HepG2 (cell line): ENCODE results near the gene HMCN1. TPM values are rescaled to one million over a fixed set of nuclear protein-coding genes. Genes with fewer than 3 reads are reported as not detected.

Source experiments
- ATAC-seq: fragments of 200-7000 bp; cut with Tn5 transposase; 3 replicates; pipeline ENCODE4 v1.9.1; 2020; ENCODE audit warnings: mild to moderate bottlenecking, moderate library complexity
- BruUV-seq: library from RNA; stranded (reverse); fragments of 400-500 nt; replicated peaks from 2 replicates; lab custom pipeline; 2021; lab: Mats Ljungman, UMichigan
- CTCF ChIA-PET: fragments of 300-600 bp; formaldehyde crosslinking; extraction: SDS; loops from one replicate; lab custom pipeline; 2021; ENCODE audit warnings: low total read pairs, inconsistent platforms, low intra/inter-chr PET ratio; lab: Yijun Ruan, JAX
- POLR2A ChIA-PET: fragments of 350-600 bp; sonication (Branson Sonifier 250); formaldehyde crosslinking; loops from one replicate; lab custom pipeline; 2020; ENCODE audit warnings: antibody characterized with exemption, inconsistent platforms; lab: Yijun Ruan, JAX
- DNase-seq: peaks from one replicate; pipeline ENCODE4 v3.0.0-alpha.2; 2015; ENCODE audit warnings: low spot score
- FAIRE-seq: peaks from 3 replicates; lab custom pipeline; 2011; peaks lifted over from hg19 to GRCh38; lab: Jason Lieb, UNC
- H2AFZ ChIP-seq: one replicate; pipeline ENCODE4 v1.6.1; 2011; ENCODE audit warnings: low read length, inconsistent platforms
- H3K27ac ChIP-seq: fragments of 300-600 bp; 3 replicates; pipeline ENCODE4 v1.8.0; 2011; ENCODE audit warnings: mixed run types, mild to moderate bottlenecking, mixed read lengths, low read length, inconsistent platforms; ENCODE audit not compliant: insufficient read depth; ENCODE audit errors: extremely low read length
- H3K27me3 ChIP-seq, 2 experiments: fragments of 200-600 bp in 1 of 2; 2 replicates in 1 of 2; 3 replicates in 1 of 2; pipeline versions ENCODE4 v1.6.0 to v1.8.0; 2011; ENCODE audit warnings: low read length in 2 of 2, mild to moderate bottlenecking in 2 of 2, moderate library complexity in 2 of 2, inconsistent platforms in 1 of 2; ENCODE audit not compliant: insufficient read depth in 2 of 2, control insufficient read depth in 1 of 2
- H3K36me3 ChIP-seq, 2 experiments: fragments of 200-600 bp in 1 of 2; replicated peaks in 1 of 2; 2 replicates in 1 of 2; 3 replicates in 1 of 2; pipeline versions ENCODE4 v1.5.1 to v1.8.0; 2011; ENCODE audit warnings: low read length in 2 of 2, inconsistent platforms in 1 of 2; ENCODE audit not compliant: insufficient read depth in 2 of 2, control insufficient read depth in 1 of 2
- H3K4me1 ChIP-seq: 2 replicates; pipeline ENCODE4 v1.5.1; 2012; ENCODE audit warnings: low read length, inconsistent platforms; ENCODE audit not compliant: insufficient read depth
- H3K4me2 ChIP-seq: 2 replicates; pipeline ENCODE4 v1.6.0; 2011; ENCODE audit warnings: low read depth, low read length, inconsistent platforms
- H3K4me3 ChIP-seq, 3 experiments: fragments of 200-600 bp in 1 of 3; sonication (generic), shearing (Covaris generic) in 1 of 3; replicated peaks in 1 of 3; 2 replicates each; pipeline ENCODE4 v1.5.1; 2011 to 2016; ENCODE audit warnings: low read length in 3 of 3, inconsistent platforms in 2 of 3, low read depth in 2 of 3, mild to moderate bottlenecking in 2 of 3, control low read depth in 1 of 3, mixed read lengths in 1 of 3; ENCODE audit not compliant: insufficient read depth in 1 of 3
- H3K79me2 ChIP-seq: one replicate; pipeline ENCODE4 v1.6.1; 2011; ENCODE audit warnings: low read length, inconsistent platforms; ENCODE audit not compliant: insufficient read depth
- H3K9ac ChIP-seq: 2 replicates; pipeline ENCODE4 v1.6.0; 2011; ENCODE audit warnings: mild to moderate bottlenecking, low read depth, low read length, inconsistent platforms; ENCODE audit not compliant: insufficient read depth
- H3K9me3 ChIP-seq: 2 replicates; pipeline ENCODE4 v1.5.1; 2012; ENCODE audit warnings: mild to moderate bottlenecking, low read length
- H4K20me1 ChIP-seq: 2 replicates; pipeline ENCODE4 v1.6.0; 2011; ENCODE audit warnings: inconsistent platforms, mild to moderate bottlenecking, low read length, moderate library complexity; ENCODE audit not compliant: insufficient read depth
- HNRNPH1 ChIP-seq: fragments of 200-400 bp; formaldehyde crosslinking; optimal IDR thresholded peaks from 2 replicates; pipeline ENCODE3; 2017; ENCODE audit warnings: mild to moderate bottlenecking, low read depth, low read length
- HNRNPL ChIP-seq: fragments of 200-400 bp; formaldehyde crosslinking; IDR thresholded peaks from 2 replicates; pipeline ENCODE4 v1.6.1; 2017; ENCODE audit warnings: mild to moderate bottlenecking, low read depth, low read length
- ZNF484 ChIP-seq: sonication (generic); formaldehyde crosslinking; IDR thresholded peaks from 2 replicates; pipeline ENCODE4 v1.5.1; 2020; ENCODE audit warnings: mild to moderate bottlenecking, low read depth, missing genetic modification reagents, borderline replicate concordance
- WGBS: methylation state at CpG from one replicate; pipeline ENCODE4 v1.1.6; 2017; ENCODE audit warnings: low lambda C conversion rate; 5-methylcytosine and 5-hydroxymethylcytosine counted together
- in situ Hi-C: cut with HindIII; loops from 2 replicates; pipeline ENCODE4 v1.10.0; 2017; ENCODE audit warnings: low pct_unique_long_range_greater_than_20kb; ENCODE audit not compliant: extremely low pct_ligation_motif_present
- intact Hi-C: fragments of 100-400 bp; cut with micrococcal nuclease; formaldehyde crosslinking; loops from one replicate; pipeline ENCODE4 v1.10.0; 2022; ENCODE audit not compliant: unreplicated experiment
- polyA plus RNA-seq, 8 experiments: library from polyadenylated mRNA; depleted of rRNA in 3 of 8; stranded (reverse) in 7 of 8; unstranded in 1 of 8; fragments of >200 nt; fragmentation: Illumina TruSeq in 4 of 8; extraction: Trizol in 4 of 8; gene quantifications; 2 replicates each; pipeline versions ENCODE4 v1.2.1 to v1.2.3, GENCODE V29; 2011 to 2016; ENCODE audit warnings: low read depth in 4 of 8, missing spikeins in 1 of 8, mixed read lengths in 1 of 8; ENCODE audit not compliant: insufficient read depth in 1 of 8
- total RNA-seq, 5 experiments: library from RNA; depleted of rRNA; stranded (reverse); fragments of >200 nt; fragmentation: Illumina TruSeq; extraction: Trizol; gene quantifications; 2 replicates each; pipeline ENCODE4 v1.2.3, GENCODE V29; 2016; ENCODE audit warnings: low read depth in 1 of 5
- TF ChIP-seq, protein P1 (sequence below), 2 experiments: IDR thresholded peaks; 2 replicates each; pipeline ENCODE4 v1.6.1; 2011 to 2012; ENCODE audit warnings: low read length in 2 of 2, borderline replicate concordance in 1 of 2, low read depth in 1 of 2, mild to moderate bottlenecking in 1 of 2, moderate library complexity in 1 of 2

The HMCN1 gene
- total and polyA plus RNA-seq, 2 of the 13 experiments (the other 11 are each of a cell fraction or from before 2014, with no cell fraction given), result 0.03 TPM; not detected in 1

DNA sequence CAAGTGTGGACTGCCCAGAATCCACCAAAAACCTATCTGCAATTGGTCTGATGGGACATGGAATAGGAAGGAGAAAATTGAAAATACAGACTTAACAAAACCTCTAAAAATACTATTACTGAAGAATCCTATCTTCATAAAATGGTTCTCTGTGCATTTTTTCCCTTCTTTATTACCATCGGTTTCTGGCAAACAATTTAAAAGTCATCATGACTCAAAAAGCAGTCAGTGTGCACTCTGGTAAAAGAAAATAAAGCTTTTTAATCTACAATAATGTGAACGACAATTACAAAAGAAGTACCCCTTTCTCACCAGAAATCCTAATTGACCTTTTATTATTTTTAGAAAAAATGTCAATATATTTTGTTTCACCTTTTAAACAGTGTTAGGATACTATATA is 454.5 kb downstream of the HMCN1 start (continued):
- TF ChIP-seq HNRNPH1, result no peak

DNA sequence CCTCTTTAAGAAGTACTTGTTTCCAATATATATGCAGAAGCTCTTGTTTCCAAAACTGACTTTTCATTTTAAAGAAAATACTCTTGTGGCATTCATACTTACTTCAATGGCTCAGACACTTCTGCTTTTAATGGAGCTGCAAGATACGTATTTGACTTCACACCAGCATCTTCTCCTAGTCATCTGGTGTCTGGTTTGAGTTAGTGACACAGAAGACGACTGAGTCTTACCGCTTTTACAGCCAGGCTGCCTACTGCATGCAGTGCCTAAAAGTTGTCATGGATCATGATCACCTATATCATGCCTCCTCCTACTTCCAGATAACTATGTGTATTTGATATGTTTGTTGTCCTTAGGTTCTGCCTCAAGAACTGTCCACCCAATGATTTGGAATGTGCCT is 455.0 kb downstream of the HMCN1 start:
- H3K9ac ChIP-seq, result no peak overlapping the region
- no peak for ATAC-seq
- intact Hi-C loops (no loop called here), in situ Hi-C loops (no loop called here)
- no peak for FAIRE-seq
- H3K4me2 ChIP-seq, result no peak overlapping the region
- no peak for DNase-seq
- H3K4me3 ChIP-seq, result no peak overlapping the region
- H3K9me3 ChIP-seq, result no peaks in the 10 kb centered on the region
- no peaks in the 10 kb centered on the region for H3K4me1 ChIP-seq
- TF ChIP-seq ZNF484 (no peak), HNRNPL (no peak)
- TF ChIP-seq, protein P1, sequence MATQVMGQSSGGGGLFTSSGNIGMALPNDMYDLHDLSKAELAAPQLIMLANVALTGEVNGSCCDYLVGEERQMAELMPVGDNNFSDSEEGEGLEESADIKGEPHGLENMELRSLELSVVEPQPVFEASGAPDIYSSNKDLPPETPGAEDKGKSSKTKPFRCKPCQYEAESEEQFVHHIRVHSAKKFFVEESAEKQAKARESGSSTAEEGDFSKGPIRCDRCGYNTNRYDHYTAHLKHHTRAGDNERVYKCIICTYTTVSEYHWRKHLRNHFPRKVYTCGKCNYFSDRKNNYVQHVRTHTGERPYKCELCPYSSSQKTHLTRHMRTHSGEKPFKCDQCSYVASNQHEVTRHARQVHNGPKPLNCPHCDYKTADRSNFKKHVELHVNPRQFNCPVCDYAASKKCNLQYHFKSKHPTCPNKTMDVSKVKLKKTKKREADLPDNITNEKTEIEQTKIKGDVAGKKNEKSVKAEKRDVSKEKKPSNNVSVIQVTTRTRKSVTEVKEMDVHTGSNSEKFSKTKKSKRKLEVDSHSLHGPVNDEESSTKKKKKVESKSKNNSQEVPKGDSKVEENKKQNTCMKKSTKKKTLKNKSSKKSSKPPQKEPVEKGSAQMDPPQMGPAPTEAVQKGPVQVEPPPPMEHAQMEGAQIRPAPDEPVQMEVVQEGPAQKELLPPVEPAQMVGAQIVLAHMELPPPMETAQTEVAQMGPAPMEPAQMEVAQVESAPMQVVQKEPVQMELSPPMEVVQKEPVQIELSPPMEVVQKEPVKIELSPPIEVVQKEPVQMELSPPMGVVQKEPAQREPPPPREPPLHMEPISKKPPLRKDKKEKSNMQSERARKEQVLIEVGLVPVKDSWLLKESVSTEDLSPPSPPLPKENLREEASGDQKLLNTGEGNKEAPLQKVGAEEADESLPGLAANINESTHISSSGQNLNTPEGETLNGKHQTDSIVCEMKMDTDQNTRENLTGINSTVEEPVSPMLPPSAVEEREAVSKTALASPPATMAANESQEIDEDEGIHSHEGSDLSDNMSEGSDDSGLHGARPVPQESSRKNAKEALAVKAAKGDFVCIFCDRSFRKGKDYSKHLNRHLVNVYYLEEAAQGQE (IDR thresholded peaks at IDR 0.05; ENCODE audit: borderline replicate concordance in 1 of 2, low read depth in 1 of 2, low read length in 2 of 2), result no peak
- WGBS, result 0% methylated on average over 3 of the region's 3 CpGs
- H3K36me3 ChIP-seq, result no peaks in the 10 kb centered on the region
- ChIA-PET CTCF (no interaction called here), POLR2A (no interaction called here)
- H2AFZ ChIP-seq, result no peak overlapping the region
- H3K27ac ChIP-seq, result no peak overlapping the region
- no peaks in the 10 kb centered on the region for H3K27me3 ChIP-seq
- H3K79me2 ChIP-seq, result no peaks in the 10 kb centered on the region
- no peaks in the 10 kb centered on the region for H4K20me1 ChIP-seq
- no TSS peak for BruUV-seq
